Stimulated activated CD4-positive, alpha-beta T cell treated with anti-CD3 and anti-CD28 coated beads, Interleukin-1b, Interleukin-23, amount 100 ng/mL, for 24 hours (primary cell): Measurements from ENCODE around the gene HELZ.
"Not testable (repeated sequence)": the region's sequence is repeated elsewhere in the genome, so short reads cannot be mapped to it uniquely, and the experiment has no call there.

Source experiments
- DNase-seq, 4 experiments: peaks; one replicate each; pipeline ENCODE4 v3.0.0-alpha.2; 2020; ENCODE audit warnings: low read depth in 4 of 4, low spot score in 1 of 4

HELZ gene

GRCh38 chr17:67123699-67124098, 121.3 kb downstream of the HELZ start:
- no peak for DNase-seq

DNA sequence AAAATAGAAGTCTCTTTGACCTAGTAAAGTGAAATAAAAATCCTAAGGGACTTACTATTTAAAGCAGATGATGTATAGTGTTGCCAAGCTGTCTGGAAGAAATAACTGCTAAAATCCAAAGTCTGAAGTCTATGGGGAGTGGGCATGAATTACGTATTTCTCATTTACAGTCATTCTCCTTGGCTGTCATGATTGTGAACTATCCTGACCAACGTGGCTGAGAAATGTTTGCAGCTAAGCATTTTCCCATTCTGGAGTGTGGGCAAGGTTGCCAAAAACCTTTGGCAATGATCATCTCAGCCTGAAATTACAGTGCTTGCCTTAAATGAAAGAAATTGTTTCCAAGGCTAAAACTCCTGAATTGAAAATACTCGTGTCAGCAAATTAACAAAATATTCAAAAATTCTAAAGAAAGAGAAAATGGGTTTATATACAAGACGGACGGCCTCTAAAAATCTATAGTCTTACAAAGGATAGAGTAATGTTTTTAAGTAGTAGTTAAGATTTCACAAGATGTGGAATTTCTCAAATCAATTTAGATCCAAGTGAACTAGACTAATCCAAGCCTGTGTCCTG, 123.6 kb downstream of the HELZ start:
- DNase-seq = no peak

GRCh38 chr17:67119102-67119501, 125.9 kb downstream of the HELZ start:
- DNase-seq = no peak

- no peak for DNase-seq
Measured at GRCh38 chr17:67116045-67116575, 128.9 kb downstream of the HELZ start.

GRCh38 chr17:67115401-67115800, 129.6 kb downstream of the HELZ start:
- no peak for DNase-seq

GRCh38 chr17:67113486-67113885, 131.5 kb downstream of the HELZ start:
- DNase-seq = no peak

GRCh38 chr17:67111808-67112207, 133.2 kb downstream of the HELZ start:
- no peak for DNase-seq

DNA sequence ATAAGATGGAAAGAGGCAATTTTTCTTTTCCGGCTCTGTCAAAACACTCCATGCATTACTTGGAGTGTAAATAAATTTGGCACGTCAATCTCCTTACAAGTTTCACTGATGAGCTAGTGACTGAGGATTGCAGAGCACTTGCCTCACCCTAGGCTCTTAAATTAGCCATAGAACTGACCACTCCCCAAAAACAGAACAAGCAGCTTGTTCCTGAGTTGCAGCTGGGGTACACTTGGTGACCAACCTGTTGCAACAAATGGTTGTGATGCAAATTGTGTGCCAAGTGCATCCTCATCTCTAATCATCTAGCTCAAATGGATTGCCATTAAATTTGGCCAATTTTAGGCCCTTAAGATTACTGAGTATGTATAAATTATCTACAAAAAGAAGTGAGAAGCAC, 133.7 kb downstream of the HELZ start:
- DNase-seq = no peak

GRCh38 chr17:67110619-67111018, 134.4 kb downstream of the HELZ start:
- DNase-seq = no peak

DNA sequence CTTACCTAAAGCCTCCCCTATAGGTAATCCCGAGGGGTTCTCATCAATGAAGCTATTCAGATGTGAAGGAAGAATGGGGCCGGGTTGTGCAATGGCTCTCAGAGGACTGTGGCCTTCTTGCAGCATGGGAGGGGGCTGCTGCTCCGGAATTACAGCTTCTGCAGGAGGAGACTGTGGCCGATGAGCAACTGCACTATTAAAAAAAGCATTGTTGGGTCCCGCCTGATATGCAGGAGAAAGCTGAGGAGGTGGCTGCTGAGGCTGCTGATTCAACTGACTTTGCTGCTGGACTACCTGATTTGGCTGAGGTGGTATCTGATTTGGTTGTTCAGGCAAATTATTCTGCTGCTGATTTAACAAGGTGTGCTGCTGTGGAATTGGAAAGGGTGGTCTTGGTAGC, 135.9 kb downstream of the HELZ start:
- no peak for DNase-seq

DNA sequence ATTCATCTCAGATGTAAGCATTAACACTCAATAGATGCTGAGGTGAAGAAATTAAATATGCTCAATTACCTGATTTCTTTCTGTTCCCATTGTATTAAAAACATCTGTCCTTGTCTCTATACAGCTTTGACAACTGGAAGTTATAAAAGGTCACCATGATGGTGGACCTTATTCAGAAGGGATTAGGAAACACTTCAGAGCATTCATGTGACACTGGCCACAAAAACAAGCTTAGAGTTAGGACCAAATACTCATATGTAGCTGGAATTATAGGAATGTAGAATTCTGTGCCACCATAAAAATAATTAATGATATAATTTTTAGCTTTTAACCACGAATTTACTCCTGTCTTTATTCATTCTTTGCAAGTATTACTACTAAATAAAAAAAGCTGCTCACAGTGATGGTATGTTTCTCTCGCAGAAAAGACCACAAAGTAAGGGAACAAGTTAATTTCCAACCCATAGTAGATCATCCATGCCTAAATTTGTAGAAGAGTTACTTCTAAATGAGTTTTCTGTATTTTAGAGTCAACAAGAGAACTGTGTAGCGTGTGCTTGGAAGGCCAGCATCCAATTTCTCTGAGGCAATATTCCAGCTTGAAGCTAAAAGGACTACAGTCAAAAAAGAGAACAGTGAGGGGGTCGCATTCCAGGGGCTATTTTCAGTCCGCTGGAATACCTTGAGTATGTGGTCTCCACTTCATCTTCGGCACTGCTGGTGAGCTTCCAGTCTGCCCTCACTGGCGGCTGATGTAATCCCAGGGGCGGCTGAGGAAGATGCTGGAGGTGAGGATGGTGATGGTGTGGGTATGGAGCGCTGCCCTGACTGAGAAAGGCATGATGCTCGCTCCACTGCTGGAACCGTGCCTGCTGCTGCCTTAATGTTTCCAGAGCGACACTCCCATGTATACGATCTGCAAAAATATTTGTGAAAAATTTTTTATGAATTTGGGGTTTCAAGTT, 136.9 kb downstream of the HELZ start:
- DNase-seq = no peak

DNA sequence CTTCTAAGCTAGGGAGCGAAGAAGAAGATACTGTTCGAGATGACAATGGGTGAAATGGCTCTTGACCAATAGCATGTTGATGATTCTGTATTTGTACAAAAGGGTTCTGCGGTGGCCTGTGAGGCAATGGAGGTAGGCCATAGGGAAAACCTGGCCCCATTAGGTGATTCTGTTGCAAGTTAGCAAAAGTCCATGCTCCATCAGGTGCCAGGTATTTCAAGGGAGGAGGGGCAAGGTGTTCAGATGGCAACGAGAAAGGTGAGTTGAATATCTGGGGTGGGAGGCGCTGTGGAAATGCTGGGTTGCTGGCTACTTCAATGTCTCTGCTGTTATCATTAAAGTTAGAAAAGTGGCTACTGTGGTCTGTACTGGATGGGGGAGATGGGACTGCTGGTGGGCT, 137.8 kb downstream of the HELZ start:
- DNase-seq = no peak

DNA sequence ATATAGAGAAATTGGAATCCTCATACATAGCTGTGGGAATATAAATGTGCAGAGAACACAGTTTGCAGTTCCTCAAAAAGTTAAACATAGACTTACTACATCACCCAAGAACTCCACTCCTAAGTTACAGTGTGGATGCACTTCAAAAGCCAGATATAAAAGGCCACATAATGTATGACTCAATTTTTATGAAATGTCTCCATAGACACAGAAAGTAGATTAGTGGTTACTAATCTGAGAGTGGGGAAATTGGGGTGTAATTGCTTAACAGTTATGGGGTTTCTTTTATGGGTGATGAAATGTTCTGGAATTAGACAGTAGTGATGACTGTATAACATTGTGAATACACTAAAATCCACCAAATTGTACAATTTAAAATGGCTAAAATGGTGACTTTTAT, 139.8 kb downstream of the HELZ start:
- no peak for DNase-seq

GRCh38 chr17:67104641-67105040, 140.4 kb downstream of the HELZ start:
- not testable (repeated sequence) for DNase-seq

- no peak for DNase-seq
Measured at GRCh38 chr17:67098006-67098405, 147.0 kb downstream of the HELZ start.

DNA sequence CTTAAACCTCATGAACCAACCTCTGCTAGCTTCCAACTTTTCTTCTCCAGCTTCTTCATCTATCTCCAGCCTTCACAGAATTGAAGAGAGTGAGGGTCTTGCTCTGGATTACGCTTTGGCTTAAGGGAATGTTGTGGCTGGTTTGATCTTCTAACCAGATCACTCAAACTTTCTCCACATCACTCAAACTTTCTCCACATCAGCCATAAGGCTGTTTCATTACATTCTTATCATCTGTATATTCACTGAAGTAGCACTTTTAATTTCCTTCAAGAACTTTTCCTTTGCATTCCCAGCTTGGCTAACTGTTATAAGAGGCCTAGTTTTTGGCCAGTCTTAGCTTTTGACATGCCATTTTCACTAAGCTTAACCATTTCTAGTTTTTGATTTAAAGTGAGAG, 148.4 kb downstream of the HELZ start:
- DNase-seq = no peak

DNA sequence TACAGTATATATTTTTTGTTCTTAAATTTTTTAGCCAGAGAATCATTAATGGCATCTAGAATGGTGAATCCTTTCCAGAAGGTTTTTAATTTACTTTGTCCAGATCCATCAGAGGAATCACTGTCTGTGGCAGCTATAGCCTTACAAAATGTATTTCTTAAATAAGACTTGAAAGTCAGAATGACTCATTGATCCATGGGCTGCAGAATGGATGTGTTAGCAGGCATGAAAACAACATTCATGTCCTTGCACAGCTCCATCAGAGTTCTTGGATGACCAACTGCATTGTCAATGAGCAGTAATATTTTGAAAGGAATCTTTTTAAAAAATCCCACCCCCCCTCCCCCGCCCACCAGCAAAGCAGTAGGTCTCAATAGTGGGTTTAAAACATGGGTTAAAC, 149.2 kb downstream of the HELZ start:
- no peak for DNase-seq

- DNase-seq = not testable (repeated sequence)
Measured at GRCh38 chr17:67095291-67095690, 149.7 kb downstream of the HELZ start.

GRCh38 chr17:67093348-67093747, 151.6 kb downstream of the HELZ start:
- no peak for DNase-seq

GRCh38 chr17:67092710-67093109, 152.3 kb downstream of the HELZ start:
- not testable (repeated sequence) for DNase-seq

- DNase-seq = no peak
Measured at GRCh38 chr17:67092291-67092690, 152.7 kb downstream of the HELZ start.

- no peak for DNase-seq
Measured at GRCh38 chr17:67090341-67090740, 154.7 kb downstream of the HELZ start.
